Erythroblast (primary cell): ENCODE data around the gene LCOR.

Source experiments
- GATA1 ChIP-seq: IDR thresholded peaks from 2 replicates; pipeline ENCODE4 v1.6.1; 2011; ENCODE audit warnings: low read depth, mild to moderate bottlenecking, control low read depth, low read length, moderate library complexity
- POLR2A ChIP-seq: IDR thresholded peaks from 2 replicates; pipeline ENCODE4 v1.6.1; 2011; ENCODE audit warnings: mild to moderate bottlenecking, low read length

GRCh38 chr10:97013568-97013967 lies 181.5 kb downstream of the LCOR start:
- no peak for TF ChIP-seq POLR2A
- TF ChIP-seq GATA1: no peak
